ENCODE data around the gene NAPB.

DNA sequence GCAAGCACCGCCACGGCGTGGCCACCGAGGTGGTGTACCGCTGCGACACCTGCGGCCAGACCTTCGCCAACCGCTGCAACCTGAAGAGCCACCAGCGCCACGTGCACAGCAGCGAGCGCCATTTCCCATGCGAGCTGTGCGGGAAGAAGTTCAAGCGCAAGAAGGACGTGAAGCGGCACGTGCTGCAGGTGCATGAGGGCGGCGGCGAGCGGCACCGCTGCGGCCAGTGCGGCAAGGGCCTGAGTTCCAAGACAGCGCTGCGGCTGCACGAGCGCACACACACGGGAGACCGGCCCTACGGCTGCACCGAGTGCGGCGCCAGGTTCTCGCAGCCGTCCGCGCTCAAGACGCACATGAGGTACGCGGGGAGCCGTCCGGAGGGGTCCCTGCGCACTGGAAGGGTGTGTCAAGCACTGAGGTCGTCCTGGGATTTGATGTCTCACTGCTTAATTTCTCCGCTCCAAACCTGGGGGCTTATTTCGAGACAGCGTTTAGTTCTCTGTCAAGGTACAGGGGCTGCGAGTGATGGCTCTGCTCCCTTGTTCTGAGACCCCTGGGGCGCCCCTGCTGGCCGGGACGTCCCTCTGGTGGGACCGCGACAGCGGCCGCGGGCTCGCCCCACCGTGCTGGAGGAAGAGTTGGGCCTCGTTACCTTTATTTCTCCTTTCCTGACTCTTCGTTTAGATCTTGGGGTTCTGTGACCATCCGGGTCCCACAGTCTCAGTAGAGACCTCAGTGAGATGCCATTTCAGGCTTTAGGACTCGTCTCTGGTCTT, 55.7 kb downstream of the NAPB start:
- TF ChIP-seq POLR2A (IDR thresholded peaks at IDR 0.05) = no peak
- TF ChIP-seq, protein P1, sequence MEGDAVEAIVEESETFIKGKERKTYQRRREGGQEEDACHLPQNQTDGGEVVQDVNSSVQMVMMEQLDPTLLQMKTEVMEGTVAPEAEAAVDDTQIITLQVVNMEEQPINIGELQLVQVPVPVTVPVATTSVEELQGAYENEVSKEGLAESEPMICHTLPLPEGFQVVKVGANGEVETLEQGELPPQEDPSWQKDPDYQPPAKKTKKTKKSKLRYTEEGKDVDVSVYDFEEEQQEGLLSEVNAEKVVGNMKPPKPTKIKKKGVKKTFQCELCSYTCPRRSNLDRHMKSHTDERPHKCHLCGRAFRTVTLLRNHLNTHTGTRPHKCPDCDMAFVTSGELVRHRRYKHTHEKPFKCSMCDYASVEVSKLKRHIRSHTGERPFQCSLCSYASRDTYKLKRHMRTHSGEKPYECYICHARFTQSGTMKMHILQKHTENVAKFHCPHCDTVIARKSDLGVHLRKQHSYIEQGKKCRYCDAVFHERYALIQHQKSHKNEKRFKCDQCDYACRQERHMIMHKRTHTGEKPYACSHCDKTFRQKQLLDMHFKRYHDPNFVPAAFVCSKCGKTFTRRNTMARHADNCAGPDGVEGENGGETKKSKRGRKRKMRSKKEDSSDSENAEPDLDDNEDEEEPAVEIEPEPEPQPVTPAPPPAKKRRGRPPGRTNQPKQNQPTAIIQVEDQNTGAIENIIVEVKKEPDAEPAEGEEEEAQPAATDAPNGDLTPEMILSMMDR (IDR thresholded peaks at IDR 0.05) = no peak
